Panc1 (cell line): ENCODE results near the gene RNF130. TPM values are rescaled to one million over a fixed set of nuclear protein-coding genes. Genes with fewer than 3 reads are reported as not detected.
A peak's percentile ranks its signal among the peaks of the same experiment; 100 is the strongest.
"Not testable (repeated sequence)": the region's sequence is repeated elsewhere in the genome, so short reads cannot be mapped to it uniquely, and the experiment has no call there.

Source experiments
- ATAC-seq: fragments of 200-7000 bp; cut with Tn5 transposase; 2 replicates; pipeline ENCODE4 v1.9.1; 2020; ENCODE audit warnings: mild to moderate bottlenecking, moderate library complexity
- BruUV-seq: library from RNA; stranded (reverse); fragments of 400-500 nt; replicated peaks from 2 replicates; lab custom pipeline; 2021; lab: Mats Ljungman, UMichigan
- CTCF ChIA-PET: fragments of 300-600 bp; sonication (Branson Sonifier 250); formaldehyde crosslinking; loops from one replicate; lab custom pipeline; 2022; ENCODE audit warnings: antibody characterized with exemption; lab: Charles Lee
- POLR2A ChIA-PET: fragments of 300-600 bp; sonication (Branson Sonifier 250); formaldehyde crosslinking; loops from one replicate; lab custom pipeline; 2022; ENCODE audit warnings: antibody characterized with exemption; lab: Charles Lee
- DNase-seq: peaks from one replicate; pipeline ENCODE4 v3.0.0-alpha.2; 2010; ENCODE audit warnings: low read depth, low spot score
- H3K27ac ChIP-seq: 2 replicates; pipeline ENCODE4 v1.5.1; 2011; ENCODE audit warnings: mild to moderate bottlenecking, low read length, inconsistent platforms
- H3K27me3 ChIP-seq: fragments of 200-500 bp; sonication (Bioruptor generic); 2 replicates; pipeline ENCODE4 v1.6.0; 2014; ENCODE audit warnings: low read length, inconsistent platforms; ENCODE audit not compliant: control insufficient read depth, insufficient read depth
- H3K36me3 ChIP-seq: fragments of 200-500 bp; sonication (Bioruptor generic); 2 replicates; pipeline ENCODE4 v1.5.1; 2014; ENCODE audit warnings: inconsistent platforms, mild to moderate bottlenecking, low read length, moderate library complexity; ENCODE audit not compliant: control insufficient read depth, insufficient read depth
- H3K4me1 ChIP-seq: 2 replicates; pipeline ENCODE4 v1.5.1; 2011; ENCODE audit warnings: inconsistent platforms, mild to moderate bottlenecking, low read length, moderate library complexity; ENCODE audit not compliant: control insufficient read depth, insufficient read depth
- H3K4me3 ChIP-seq, 2 experiments: 2 replicates each; pipeline ENCODE4 v1.5.1; 2011 to 2012; ENCODE audit warnings: low read depth in 2 of 2, low read length in 2 of 2, mild to moderate bottlenecking in 2 of 2, inconsistent platforms in 1 of 2, moderate library complexity in 1 of 2
- H3K9me3 ChIP-seq: fragments of 200-500 bp; sonication (Bioruptor generic); 2 replicates; pipeline ENCODE4 v1.5.1; 2014; ENCODE audit warnings: low read depth, mild to moderate bottlenecking, inconsistent platforms, low read length, moderate library complexity; ENCODE audit not compliant: control insufficient read depth, insufficient read depth
- CTCF ChIP-seq: fragments of 450-650 bp; IDR thresholded peaks from 2 replicates; pipeline ENCODE4 v1.5.1; 2017; ENCODE audit warnings: mild to moderate bottlenecking
- POLR2AphosphoS5 ChIP-seq: IDR thresholded peaks from 2 replicates; pipeline ENCODE4 v1.6.1; 2012; ENCODE audit warnings: mild to moderate bottlenecking, low read depth, low read length, moderate library complexity
- REST ChIP-seq, 2 experiments: IDR thresholded peaks; 2 replicates each; pipeline ENCODE4 v1.6.1; 2011 to 2012; ENCODE audit warnings: low read depth in 2 of 2, control low read depth in 1 of 2, low read length in 1 of 2, mild to moderate bottlenecking in 1 of 2, moderate library complexity in 1 of 2; ENCODE audit not compliant: insufficient read depth in 1 of 2
- SIN3A ChIP-seq: IDR thresholded peaks from 2 replicates; pipeline ENCODE4 v1.6.1; 2012; ENCODE audit warnings: low read depth, mild to moderate bottlenecking, low read length, moderate library complexity, borderline replicate concordance; ENCODE audit not compliant: insufficient read depth
- TCF7L2 ChIP-seq: IDR thresholded peaks from 2 replicates; pipeline ENCODE4 v1.6.1; 2011; ENCODE audit warnings: mild to moderate bottlenecking, low read depth, low read length, inconsistent platforms
- in situ Hi-C: cut with HindIII; loops from 2 replicates; pipeline ENCODE4 v1.10.0; 2016; ENCODE audit warnings: low sequenced_read_pairs, low pct_unique_long_range_greater_than_20kb
- intact Hi-C: fragments of 100-400 bp; cut with micrococcal nuclease; formaldehyde crosslinking; loops from one replicate; pipeline ENCODE4 v1.10.0; 2022; ENCODE audit not compliant: unreplicated experiment
- total RNA-seq: library from RNA; stranded (reverse); gene quantifications from one replicate; pipeline ENCODE4 v1.2.1, GENCODE V29; 2021; ENCODE audit not compliant: unreplicated experiment

RNF130 gene
- total RNA-seq, 1 experiment from 2014 or later: 73.1 TPM

- Histone ChIP-seq H3K36me3 (no peaks in the 10 kb centered on the region), H3K27me3 (no peaks in the 10 kb centered on the region), H3K27ac (no peak overlapping the region), H3K9me3 (no peaks in the 10 kb centered on the region), H3K4me1 (no peaks in the 10 kb centered on the region), H3K4me3 (no peak overlapping the region)
- no peak for ATAC-seq
- BruUV-seq: no TSS peak
- no peak for DNase-seq
- ChIA-PET POLR2A (no interaction called here), CTCF (no interaction called here)
- intact Hi-C loops (no loop called here), in situ Hi-C loops (no loop called here)
- TF ChIP-seq SIN3A (no peak), TCF7L2 (no peak), CTCF (no peak), REST (IDR thresholded peaks at IDR 0.05; ENCODE audit: insufficient read depth in 1 of 2, low read depth in 2 of 2, low read length in 1 of 2) (no peak), POLR2AphosphoS5 (no peak)
Measured at GRCh38 chr5:179991106-179991505, 80.5 kb downstream of the RNF130 start.

- POLR2A ChIA-PET, H3K27ac ChIP-seq, DNase-seq: not testable (repeated sequence)
Measured at GRCh38 chr5:179990525-179990924, 81.0 kb downstream of the RNF130 start.

GRCh38 chr5:179986328-179986727, 85.2 kb downstream of the RNF130 start:
- H3K27ac ChIP-seq: no peak overlapping the region
- intact Hi-C loops: no loop called here

More at GRCh38 chr5:179990525-179990924, 81.0 kb downstream of the RNF130 start:
- in situ Hi-C loops, H3K36me3 ChIP-seq, BruUV-seq, CTCF ChIA-PET, ATAC-seq, H3K4me3 ChIP-seq, intact Hi-C loops, H3K9me3 ChIP-seq, H3K27me3 ChIP-seq, H3K4me1 ChIP-seq: not testable (repeated sequence)

More at GRCh38 chr5:179986328-179986727, 85.2 kb downstream of the RNF130 start:
- ChIA-PET CTCF (no interaction called here), POLR2A (no interaction called here)
- Histone ChIP-seq H3K27me3 (no peaks in the 10 kb centered on the region), H3K4me3 (no peak overlapping the region), H3K36me3 (no peaks in the 10 kb centered on the region), H3K9me3 (no peaks in the 10 kb centered on the region), H3K4me1 (no peaks in the 10 kb centered on the region)
- TF ChIP-seq POLR2AphosphoS5 (no peak), CTCF (peak; percentile 9; the same call in 1 of the 2 replicates), TCF7L2 (no peak), SIN3A (no peak), REST (IDR thresholded peaks at IDR 0.05; ENCODE audit: insufficient read depth in 1 of 2, low read depth in 2 of 2, low read length in 1 of 2) (no peak)
- ATAC-seq (no peak), DNase-seq (peak; percentile 7)
- in situ Hi-C loops: no loop called here
- BruUV-seq: no TSS peak
